GM23338 (cell line): ENCODE data around the gene YPEL2.

ENCODE experiments used
- CREB1 ChIP-seq: fragments of 250-450 bp; sonication (Bioruptor Pico); IDR thresholded peaks from 2 replicates; pipeline ENCODE4 v1.5.0; 2020; ENCODE audit warnings: low read depth, mild to moderate bottlenecking, moderate library complexity
- CTCF ChIP-seq, 2 experiments: fragments of 200-600 bp in 1 of 2; sonication (generic) in 1 of 2; conservative IDR thresholded peaks; 2 replicates each; pipeline versions ENCODE4 v1.5.1 to v1.6.1; 2016 to 2017; ENCODE audit warnings: antibody characterized with exemption in 2 of 2, low read depth in 2 of 2, mild to moderate bottlenecking in 2 of 2, moderate library complexity in 1 of 2
- ETS1 ChIP-seq: IDR thresholded peaks from 2 replicates; pipeline ENCODE4 v1.6.1; 2016; ENCODE audit warnings: antibody characterized with exemption
- EZH2 ChIP-seq: fragments of 200-600 bp; sonication (generic); IDR thresholded peaks from one replicate; pipeline ENCODE4 v1.8.0; 2017; ENCODE audit warnings: antibody characterized with exemption, mild to moderate bottlenecking, low read depth; ENCODE audit not compliant: unreplicated experiment
- EZH2phosphoT487 ChIP-seq: fragments of 200-600 bp; sonication (generic); IDR thresholded peaks from one replicate; pipeline ENCODE4 v1.8.1; 2018; ENCODE audit warnings: antibody characterized with exemption; ENCODE audit not compliant: unreplicated experiment
- JUNB ChIP-seq: IDR thresholded peaks from one replicate; pipeline ENCODE4 v1.6.1; 2016; ENCODE audit warnings: antibody characterized with exemption; ENCODE audit not compliant: unreplicated experiment
- NANOG ChIP-seq: IDR thresholded peaks from 2 replicates; pipeline ENCODE4 v1.6.1; 2016; ENCODE audit warnings: antibody characterized with exemption, borderline replicate concordance
- POLR2AphosphoS5 ChIP-seq: IDR thresholded peaks from 2 replicates; pipeline ENCODE4 v1.6.1; 2016; ENCODE audit warnings: antibody characterized with exemption, low read depth
- REST ChIP-seq: IDR thresholded peaks from one replicate; pipeline ENCODE4 v1.6.1; 2018; ENCODE audit warnings: antibody characterized with exemption; ENCODE audit not compliant: unreplicated experiment
- STAT1 ChIP-seq: IDR thresholded peaks from one replicate; pipeline ENCODE4 v1.6.1; 2016; ENCODE audit warnings: antibody characterized with exemption; ENCODE audit not compliant: unreplicated experiment
- ZNF114 ChIP-seq: fragments of 250-450 bp; sonication (Bioruptor Pico); IDR thresholded peaks from 2 replicates; pipeline ENCODE4 v1.5.0; 2020; ENCODE audit warnings: mild to moderate bottlenecking, moderate library complexity
- ZNF331 ChIP-seq: fragments of 250-450 bp; sonication (Bioruptor Pico); IDR thresholded peaks from 2 replicates; pipeline ENCODE4 v1.5.0; 2020; ENCODE audit warnings: low read depth, mild to moderate bottlenecking, moderate library complexity
- ZNF462 ChIP-seq: fragments of 250-450 bp; sonication (Bioruptor Pico); IDR thresholded peaks from 2 replicates; pipeline ENCODE4 v1.5.0; 2020; ENCODE audit warnings: mild to moderate bottlenecking, moderate library complexity

- TF ChIP-seq CTCF (conservative IDR thresholded peaks at IDR 0.05; ENCODE audit: low read depth in 2 of 2) (no peak), EZH2phosphoT487 (no peak), EZH2 (no peak), POLR2AphosphoS5 (no peak), JUNB (no peak), ZNF331 (CRISPR knock-in tag) (no peak), ZNF114 (no peak), CREB1 (no peak), ETS1 (no peak), REST (no peak), ZNF462 (CRISPR knock-in tag) (no peak), NANOG (no peak), STAT1 (no peak)
Observed at GRCh38 chr17:59367657-59368045, 36.2 kb downstream of the YPEL2 start.
